Karpas-422 (cell line): ENCODE measurements around the gene OLFM2. TPM values are rescaled to one million over a fixed set of nuclear protein-coding genes. Genes with fewer than 3 reads are reported as not detected.

ENCODE experiments used
- DNase-seq: peaks from one replicate; pipeline ENCODE4 v3.0.0-alpha.2; 2015
- H2AFZ ChIP-seq: fragments of 200-600 bp; sonication (generic); 2 replicates; pipeline ENCODE4 v1.6.1; 2014; ENCODE audit warnings: antibody characterized with exemption, low read length, mixed read lengths
- H3K27ac ChIP-seq: fragments of 200-600 bp; sonication (generic); 2 replicates; pipeline ENCODE4 v1.5.1; 2014; ENCODE audit warnings: mild to moderate bottlenecking, low read length, moderate library complexity
- H3K27me3 ChIP-seq: fragments of 200-600 bp; sonication (generic); 2 replicates; pipeline ENCODE4 v1.6.1; 2014; ENCODE audit warnings: low read length, mixed read lengths
- H3K36me3 ChIP-seq: fragments of 200-600 bp; sonication (generic); 2 replicates; pipeline ENCODE4 v1.6.1; 2014; ENCODE audit warnings: low read length, mixed read lengths; ENCODE audit not compliant: insufficient read depth
- H3K4me1 ChIP-seq: fragments of 200-600 bp; sonication (generic); 2 replicates; pipeline ENCODE4 v1.6.1; 2014; ENCODE audit warnings: mild to moderate bottlenecking, low read length, mixed read lengths
- H3K4me2 ChIP-seq: fragments of 200-600 bp; sonication (generic); 2 replicates; pipeline ENCODE4 v1.6.1; 2014; ENCODE audit warnings: low read length, low read depth, mild to moderate bottlenecking; ENCODE audit not compliant: poor library complexity, severe bottlenecking
- H3K4me3 ChIP-seq: fragments of 200-600 bp; sonication (generic); 2 replicates; pipeline ENCODE4 v1.5.1; 2014; ENCODE audit warnings: mild to moderate bottlenecking, antibody characterized with exemption, low read length, mixed read lengths
- H3K79me2 ChIP-seq: fragments of 200-600 bp; sonication (generic); 2 replicates; pipeline ENCODE4 v1.6.1; 2014; ENCODE audit warnings: mild to moderate bottlenecking, low read length, mixed read lengths
- H3K9ac ChIP-seq: fragments of 200-600 bp; sonication (generic); 2 replicates; pipeline ENCODE4 v1.6.0; 2014; ENCODE audit warnings: low read length
- H3K9me2 ChIP-seq: fragments of 200-600 bp; sonication (generic), shearing (Covaris generic); replicated peaks from 2 replicates; pipeline ENCODE4 v1.6.0; 2014; ENCODE audit warnings: mild to moderate bottlenecking, low read length, moderate library complexity; ENCODE audit not compliant: insufficient read depth
- H3K9me3 ChIP-seq: fragments of 300-700, 200-600 bp; sonication (generic); 2 replicates; pipeline ENCODE4 v1.6.1; 2014; ENCODE audit warnings: low read length, mixed read lengths
- H4K20me1 ChIP-seq: fragments of 200-600 bp; sonication (generic); 2 replicates; pipeline ENCODE4 v1.6.1; 2014; ENCODE audit warnings: mild to moderate bottlenecking, antibody characterized with exemption, low read length, low read depth; ENCODE audit not compliant: insufficient read depth
- total RNA-seq: library from RNA; depleted of rRNA; stranded (reverse); fragments of >200 nt; shearing (Covaris generic); gene quantifications from 2 replicates; pipeline ENCODE4 v1.2.3, GENCODE V29; 2014; ENCODE audit warnings: low replicate concordance; rRNA removed

Gene OLFM2
- total RNA-seq = not detected in 2 replicates

GRCh38 chr19:9936326-9937000, at the start of gene OLFM2:
TSS of gene OLFM2 (minus strand) at chr19:9936515. CDS start at chr19:9936366, 149 bp downstream.
- no peaks in the 10 kb centered on the region for H3K27me3 ChIP-seq
- DNase-seq = no peak
- H3K4me1 ChIP-seq = no peaks in the 10 kb centered on the region
- H3K27ac ChIP-seq = no peak within 1 kb of the TSS
- H3K4me2 ChIP-seq = no peak within 1 kb of the TSS
- H2AFZ ChIP-seq = no peak within 1 kb of the TSS
- H3K36me3 ChIP-seq = no peaks in the 10 kb centered on the region
- H4K20me1 ChIP-seq = no peaks in the 10 kb centered on the region
- H3K9me2 ChIP-seq = no peaks in the 10 kb centered on the region
- H3K9ac ChIP-seq = no peak within 1 kb of the TSS
- no peaks in the 10 kb centered on the region for H3K9me3 ChIP-seq
- H3K4me3 ChIP-seq = no peak within 1 kb of the TSS
- H3K79me2 ChIP-seq = no peaks in the 10 kb centered on the region

- Histone ChIP-seq H2AFZ (no peak overlapping the region), H3K4me1 (no peaks in the 10 kb centered on the region), H3K9me3 (no peaks in the 10 kb centered on the region), H3K79me2 (no peaks in the 10 kb centered on the region), H3K27ac (no peak overlapping the region), H3K9ac (no peak overlapping the region), H3K36me3 (no peaks in the 10 kb centered on the region), H3K9me2 (no peaks in the 10 kb centered on the region), H3K4me2 (no peak overlapping the region), H3K27me3 (no peaks in the 10 kb centered on the region), H4K20me1 (no peaks in the 10 kb centered on the region; the same call in 1 of the 2 replicates), H3K4me3 (no peak overlapping the region)
- DNase-seq = no peak
These were observed 45.3 kb upstream of the OLFM2 start for GRCh38 chr19:9981406-9982260.

GRCh38 chr19:9972103-9972502, 35.8 kb upstream of the OLFM2 start:
- H3K9ac ChIP-seq = no peak overlapping the region
- H3K27me3 ChIP-seq = no peaks in the 10 kb centered on the region
- H3K27ac ChIP-seq = no peak overlapping the region
- H3K4me1 ChIP-seq = no peaks in the 10 kb centered on the region
- no peaks in the 10 kb centered on the region for H3K9me3 ChIP-seq
- H3K4me3 ChIP-seq = no peak overlapping the region
- H4K20me1 ChIP-seq = no peaks in the 10 kb centered on the region
- no peak for DNase-seq
- H3K36me3 ChIP-seq = no peaks in the 10 kb centered on the region
- no peak overlapping the region for H2AFZ ChIP-seq
- no peaks in the 10 kb centered on the region for H3K79me2 ChIP-seq
- no peaks in the 10 kb centered on the region for H3K9me2 ChIP-seq
- H3K4me2 ChIP-seq = no peak overlapping the region

- Histone ChIP-seq H3K27ac (no peak overlapping the region), H3K36me3 (no peaks in the 10 kb centered on the region), H3K4me1 (no peaks in the 10 kb centered on the region), H3K9ac (no peak overlapping the region), H2AFZ (no peak overlapping the region), H3K4me3 (no peak overlapping the region), H4K20me1 (no peaks in the 10 kb centered on the region), H3K9me3 (no peaks in the 10 kb centered on the region), H3K4me2 (no peak overlapping the region), H3K27me3 (no peaks in the 10 kb centered on the region), H3K9me2 (no peaks in the 10 kb centered on the region), H3K79me2 (no peaks in the 10 kb centered on the region)
- DNase-seq = no peak
These were observed 35.0 kb upstream of the OLFM2 start for GRCh38 chr19:9971166-9971897.

GRCh38 chr19:9970481-9970880, 34.2 kb upstream of the OLFM2 start:
- no peak overlapping the region for H3K4me2 ChIP-seq
- H3K36me3 ChIP-seq = no peaks in the 10 kb centered on the region
- no peak overlapping the region for H3K9ac ChIP-seq
- no peak overlapping the region for H2AFZ ChIP-seq
- no peaks in the 10 kb centered on the region for H4K20me1 ChIP-seq
- H3K79me2 ChIP-seq = no peaks in the 10 kb centered on the region
- H3K4me3 ChIP-seq = no peak overlapping the region
- H3K27me3 ChIP-seq = no peaks in the 10 kb centered on the region
- H3K9me3 ChIP-seq = no peaks in the 10 kb centered on the region
- no peaks in the 10 kb centered on the region for H3K9me2 ChIP-seq
- no peaks in the 10 kb centered on the region for H3K4me1 ChIP-seq
- no peak for DNase-seq
- H3K27ac ChIP-seq = no peak overlapping the region

GRCh38 chr19:9969688-9969975, 33.3 kb upstream of the OLFM2 start:
- Histone ChIP-seq H3K9me2 (no peaks in the 10 kb centered on the region), H3K36me3 (no peaks in the 10 kb centered on the region), H3K27ac (no peak overlapping the region), H3K4me1 (no peaks in the 10 kb centered on the region), H3K9me3 (no peaks in the 10 kb centered on the region), H3K79me2 (no peaks in the 10 kb centered on the region), H3K4me3 (no peak overlapping the region), H3K27me3 (no peaks in the 10 kb centered on the region), H3K4me2 (no peak overlapping the region), H2AFZ (no peak overlapping the region), H3K9ac (no peak overlapping the region), H4K20me1 (no peaks in the 10 kb centered on the region)
- DNase-seq = no peak

- no peaks in the 10 kb centered on the region for H3K27me3 ChIP-seq
- no peaks in the 10 kb centered on the region for H3K9me3 ChIP-seq
- H3K9ac ChIP-seq = no peak overlapping the region
- no peaks in the 10 kb centered on the region for H3K9me2 ChIP-seq
- H3K79me2 ChIP-seq = no peaks in the 10 kb centered on the region
- H3K4me2 ChIP-seq = no peak overlapping the region
- no peaks in the 10 kb centered on the region for H3K4me1 ChIP-seq
- no peak for DNase-seq
- H3K27ac ChIP-seq = no peak overlapping the region
- no peak overlapping the region for H2AFZ ChIP-seq
- no peaks in the 10 kb centered on the region for H4K20me1 ChIP-seq
- no peak overlapping the region for H3K4me3 ChIP-seq
- no peaks in the 10 kb centered on the region for H3K36me3 ChIP-seq
These were observed 32.7 kb upstream of the OLFM2 start for GRCh38 chr19:9968820-9969687.
